Measurements from ENCODE around the gene EPB41L4A.

DNA sequence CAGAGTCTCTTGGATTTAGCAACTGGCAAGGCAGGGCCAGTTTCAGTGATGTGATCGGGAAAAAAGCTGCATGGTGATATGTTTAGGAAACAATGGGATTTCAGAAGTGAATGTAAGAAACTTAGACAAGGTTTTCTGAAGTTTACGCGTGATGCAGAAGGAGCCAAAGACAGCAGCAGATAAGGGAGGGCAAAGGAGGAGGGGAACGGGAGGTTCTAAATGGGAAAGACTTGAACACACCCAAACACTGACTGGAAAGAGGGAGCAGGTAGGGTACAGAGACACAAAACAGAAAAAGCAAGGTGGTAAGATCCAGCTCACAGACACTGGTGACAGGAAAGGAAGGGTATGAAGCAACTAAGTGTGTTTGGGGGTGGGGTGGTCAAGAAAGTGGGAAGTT, 115.4 kb downstream of the EPB41L4A start:
- TF ChIP-seq, protein P1, sequence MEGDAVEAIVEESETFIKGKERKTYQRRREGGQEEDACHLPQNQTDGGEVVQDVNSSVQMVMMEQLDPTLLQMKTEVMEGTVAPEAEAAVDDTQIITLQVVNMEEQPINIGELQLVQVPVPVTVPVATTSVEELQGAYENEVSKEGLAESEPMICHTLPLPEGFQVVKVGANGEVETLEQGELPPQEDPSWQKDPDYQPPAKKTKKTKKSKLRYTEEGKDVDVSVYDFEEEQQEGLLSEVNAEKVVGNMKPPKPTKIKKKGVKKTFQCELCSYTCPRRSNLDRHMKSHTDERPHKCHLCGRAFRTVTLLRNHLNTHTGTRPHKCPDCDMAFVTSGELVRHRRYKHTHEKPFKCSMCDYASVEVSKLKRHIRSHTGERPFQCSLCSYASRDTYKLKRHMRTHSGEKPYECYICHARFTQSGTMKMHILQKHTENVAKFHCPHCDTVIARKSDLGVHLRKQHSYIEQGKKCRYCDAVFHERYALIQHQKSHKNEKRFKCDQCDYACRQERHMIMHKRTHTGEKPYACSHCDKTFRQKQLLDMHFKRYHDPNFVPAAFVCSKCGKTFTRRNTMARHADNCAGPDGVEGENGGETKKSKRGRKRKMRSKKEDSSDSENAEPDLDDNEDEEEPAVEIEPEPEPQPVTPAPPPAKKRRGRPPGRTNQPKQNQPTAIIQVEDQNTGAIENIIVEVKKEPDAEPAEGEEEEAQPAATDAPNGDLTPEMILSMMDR (IDR thresholded peaks at IDR 0.05) = no peak
- no peak for TF ChIP-seq POLR2AphosphoS5 (IDR thresholded peaks at IDR 0.05)

All from transverse colon (tissue), 4 donors.